PC-3 (cell line): ENCODE results near the gene NDUFA11. TPM values are rescaled to one million over a fixed set of nuclear protein-coding genes. Genes with fewer than 3 reads are reported as not detected.

ENCODE experiments used
- ATAC-seq: fragments of 200-7000 bp; cut with Tn5 transposase; 2 replicates; pipeline ENCODE4 v1.9.1; 2020; ENCODE audit warnings: mild to moderate bottlenecking, moderate library complexity
- BruUV-seq: library from RNA; stranded (reverse); fragments of 400-500 nt; replicated peaks from 2 replicates; lab custom pipeline; 2021; lab: Mats Ljungman, UMichigan
- CTCF ChIA-PET: fragments of 300-600 bp; sonication (Branson Sonifier 250); formaldehyde crosslinking; loops from one replicate; lab custom pipeline; 2022; ENCODE audit warnings: antibody characterized with exemption; lab: Charles Lee
- POLR2A ChIA-PET: fragments of 300-600 bp; sonication (Branson Sonifier 250); formaldehyde crosslinking; loops from one replicate; lab custom pipeline; 2022; ENCODE audit warnings: antibody characterized with exemption; ENCODE audit not compliant: unreplicated experiment; lab: Charles Lee
- DNase-seq: peaks from one replicate; pipeline ENCODE4 v3.0.0-alpha.2; 2015
- H2AFZ ChIP-seq: fragments of 300-600 bp; sonication (generic); 2 replicates; pipeline ENCODE4 v1.6.0; 2016; ENCODE audit warnings: antibody characterized with exemption, low read length
- H3F3A ChIP-seq: fragments of 300-600 bp; sonication (generic); one replicate; pipeline ENCODE4 v1.6.0; 2017; ENCODE audit warnings: antibody characterized with exemption, low read length, control low read depth, mild to moderate bottlenecking; ENCODE audit not compliant: unreplicated experiment
- H3K27ac ChIP-seq: fragments of 300-600 bp; sonication (generic); 2 replicates; pipeline ENCODE4 v1.5.1; 2016; ENCODE audit warnings: mild to moderate bottlenecking, low read length
- H3K27me3 ChIP-seq: fragments of 300-600 bp; sonication (generic); 2 replicates; pipeline ENCODE4 v1.6.1; 2016; ENCODE audit warnings: low read length, mixed read lengths
- H3K36me3 ChIP-seq: fragments of 300-600 bp; sonication (generic); 2 replicates; pipeline ENCODE4 v1.6.1; 2016; ENCODE audit warnings: low read depth, mixed run types, low read length, mixed read lengths
- H3K4me1 ChIP-seq: fragments of 300-600 bp; sonication (generic); 2 replicates; pipeline ENCODE4 v1.5.1; 2016; ENCODE audit warnings: low read length; ENCODE audit not compliant: insufficient read depth
- H3K4me2 ChIP-seq: fragments of 300-600 bp; sonication (generic); 2 replicates; pipeline ENCODE4 v1.6.0; 2016; ENCODE audit warnings: low read length
- H3K4me3 ChIP-seq: fragments of 300-600 bp; sonication (generic); 2 replicates; pipeline ENCODE4 v1.5.1; 2016; ENCODE audit warnings: mild to moderate bottlenecking, low read length, mixed read lengths
- H3K79me2 ChIP-seq: fragments of 300-600 bp; sonication (generic); 2 replicates; pipeline ENCODE4 v1.6.1; 2017; ENCODE audit warnings: low read length, mixed read lengths
- H3K9ac ChIP-seq: fragments of 300-600 bp; sonication (generic); 2 replicates; pipeline ENCODE4 v1.6.0; 2016; ENCODE audit warnings: mild to moderate bottlenecking, low read length
- H3K9me2 ChIP-seq: fragments of 300-600 bp; sonication (generic); replicated peaks from 2 replicates; pipeline ENCODE4 v1.6.1; 2016; ENCODE audit warnings: mixed run types, low read length, mixed read lengths
- H3K9me3 ChIP-seq: fragments of 300-600 bp; sonication (generic); 2 replicates; pipeline ENCODE4 v1.6.1; 2016; ENCODE audit warnings: low read length, mixed read lengths
- H4K20me1 ChIP-seq: fragments of 300-600 bp; sonication (generic); 2 replicates; pipeline ENCODE4 v1.6.1; 2016; ENCODE audit warnings: low read length, mixed read lengths
- CTCF ChIP-seq: fragments of 300-600 bp; sonication (generic); conservative IDR thresholded peaks from 2 replicates; pipeline ENCODE4 v1.5.1; 2017; ENCODE audit warnings: antibody characterized with exemption, low read depth, mild to moderate bottlenecking, low read length
- EZH2 ChIP-seq: fragments of 300-600 bp; sonication (generic); IDR thresholded peaks from one replicate; pipeline ENCODE4 v1.6.1; 2017; ENCODE audit warnings: antibody characterized with exemption, mild to moderate bottlenecking, low read length; ENCODE audit not compliant: unreplicated experiment
- EZH2phosphoT487 ChIP-seq: fragments of 300-600 bp; sonication (generic); IDR thresholded peaks from 2 replicates; pipeline ENCODE4 v1.6.1; 2018; ENCODE audit warnings: mild to moderate bottlenecking, antibody characterized with exemption, low read length, borderline replicate concordance
- intact Hi-C: fragments of 100-400 bp; cut with micrococcal nuclease; formaldehyde crosslinking; loops from 2 replicates; pipeline ENCODE4 v1.9.0; 2023
- total RNA-seq: library from RNA; depleted of rRNA; stranded (reverse); fragments of >200 nt; gene quantifications from 2 replicates; pipeline ENCODE4 v1.2.3, GENCODE V29; 2014

Gene NDUFA11
- total RNA-seq, 1 experiment from 2014 or later: 669 TPM

GRCh38 chr19:5914946-5915781, 11.6 kb upstream of the NDUFA11 start:
- peak overlapping the region; percentile 87 for H3K4me2 ChIP-seq
- H3K9ac ChIP-seq: peak overlapping the region; percentile 69
- peaks cover 21% of the 10 kb centered on the region; the same call in 1 of the 2 replicates for H3K36me3 ChIP-seq
- H3K79me2 ChIP-seq: 0 out of 2 replicates have a peak, but pooled peaks cover 5% of the 10 kb centered on the region
- peak overlapping the region; percentile 84 for H3K27ac ChIP-seq
- peak; percentile 21 for ATAC-seq
- no peaks in the 10 kb centered on the region for H3K27me3 ChIP-seq
- H3K9me3 ChIP-seq: no peaks in the 10 kb centered on the region
- no peak overlapping the region for H2AFZ ChIP-seq
- POLR2A ChIA-PET: no interaction called here
- no peaks in the 10 kb centered on the region for H3F3A ChIP-seq
- peak overlapping the region; percentile 58 for H3K4me3 ChIP-seq
- BruUV-seq: no TSS peak
- intact Hi-C loops: loop anchor here (1.0 to 2.0 kb wide), 2 partner anchors 11 to 48 kb away; partner anchors contain the start of gene VMAC
- peaks cover 28% of the 10 kb centered on the region for H3K4me1 ChIP-seq
- CTCF ChIA-PET: no interaction called here
- DNase-seq: peak; percentile 76
- H4K20me1 ChIP-seq: no peaks in the 10 kb centered on the region
- no peaks in the 10 kb centered on the region for H3K9me2 ChIP-seq
- TF ChIP-seq EZH2 (no peak), EZH2phosphoT487 (no peak), CTCF (no peak)

DNA sequence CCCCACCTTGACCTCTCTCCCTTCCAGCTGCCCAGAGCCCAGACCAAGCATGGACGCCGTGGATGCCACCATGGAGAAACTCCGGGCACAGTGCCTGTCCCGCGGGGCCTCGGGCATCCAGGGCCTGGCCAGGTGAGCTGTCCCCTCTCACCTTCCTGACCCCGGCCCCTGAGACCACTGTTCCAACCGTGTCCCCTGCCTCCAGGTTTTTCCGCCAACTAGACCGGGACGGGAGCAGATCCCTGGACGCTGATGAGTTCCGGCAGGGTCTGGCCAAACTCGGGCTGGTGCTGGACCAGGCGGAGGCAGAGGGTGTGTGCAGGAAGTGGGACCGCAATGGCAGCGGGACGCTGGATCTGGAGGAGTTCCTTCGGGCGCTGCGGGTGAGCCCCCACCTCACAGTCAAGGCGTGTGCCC, 10.8 kb upstream of the NDUFA11 start:
- Histone ChIP-seq H3K9me3 (no peaks in the 10 kb centered on the region), H3K36me3 (peaks cover 21% of the 10 kb centered on the region; the same call in 1 of the 2 replicates), H3K79me2 (0 out of 2 replicates have a peak, but pooled peaks cover 5% of the 10 kb centered on the region), H3K27me3 (no peaks in the 10 kb centered on the region), H3K4me3 (peak overlapping the region; percentile 58), H4K20me1 (no peaks in the 10 kb centered on the region), H3K9ac (peak overlapping the region; percentile 69), H2AFZ (peak overlapping the region; percentile 51), H3F3A (no peaks in the 10 kb centered on the region), H3K4me2 (peak overlapping the region; percentile 87), H3K27ac (peak overlapping the region; percentile 84), H3K4me1 (peaks cover 28% of the 10 kb centered on the region), H3K9me2 (no peaks in the 10 kb centered on the region)
- CTCF ChIA-PET: interaction anchor here (1.1 kb wide), 1 partner anchor 110 kb away, joined by 4 read pairs; no protein-coding TSS in a partner anchor
- DNase-seq: peak; percentile 40
- TF ChIP-seq CTCF (no peak), EZH2 (no peak), EZH2phosphoT487 (no peak)
- POLR2A ChIA-PET: interaction anchor here (0.6 to 1.2 kb wide), 2 partner anchors 10 to 63 kb away, joined by 3 to 5 read pairs; partner anchors contain the start of genes FUT3 and VMAC
- ATAC-seq: peak; percentile 55
- intact Hi-C loops: loop anchor here (1.0 to 2.0 kb wide), 2 partner anchors 10 to 48 kb away; partner anchors contain the start of gene VMAC
- TSS peak; percentile 62 for BruUV-seq
